ENCODE measurements around the gene ERGIC3.

The ERGIC3 gene

GRCh38 chr20:35527122-35527769 lies 14.6 kb upstream of the ERGIC3 start:
- no peak for ATAC-seq
- TF ChIP-seq ZFP3 (CRISPR knock-in tag; IDR thresholded peaks at IDR 0.05) (no peak), CSDC2 (CRISPR knock-in tag; IDR thresholded peaks at IDR 0.05) (no peak), TSHZ2 (CRISPR knock-in tag; IDR thresholded peaks at IDR 0.05) (no peak), TCF4 (CRISPR knock-in tag; IDR thresholded peaks at IDR 0.05; ENCODE audit: borderline replicate concordance) (no peak), POU6F1 (CRISPR knock-in tag; IDR thresholded peaks at IDR 0.05; ENCODE audit: borderline replicate concordance, low read depth) (no peak), BACH2 (CRISPR knock-in tag; IDR thresholded peaks at IDR 0.05; ENCODE audit: borderline replicate concordance) (no peak), SNAI2 (CRISPR knock-in tag; IDR thresholded peaks at IDR 0.05) (no peak), RARB (CRISPR knock-in tag; IDR thresholded peaks at IDR 0.05) (no peak), ISL1 (CRISPR knock-in tag; IDR thresholded peaks at IDR 0.05) (no peak), ZNF70 (CRISPR knock-in tag; IDR thresholded peaks at IDR 0.05) (no peak), OSR1 (CRISPR knock-in tag; IDR thresholded peaks at IDR 0.05) (no peak)

GRCh38 chr20:35529552-35529951 lies 12.3 kb upstream of the ERGIC3 start, which contains the start of gene C20orf173:
Gene C20orf173, minus strand, starts transcription at chr20:35529652. Its CDS starts 279 bp downstream, at chr20:35529373.
- ATAC-seq: no peak
- TF ChIP-seq ZFP3 (CRISPR knock-in tag; IDR thresholded peaks at IDR 0.05): no peak
- TF ChIP-seq CSDC2 (CRISPR knock-in tag; IDR thresholded peaks at IDR 0.05): no peak
- no peak for TF ChIP-seq CREB5 (CRISPR knock-in tag; IDR thresholded peaks at IDR 0.05; ENCODE audit: low read depth)
- no peak for TF ChIP-seq TCF4 (CRISPR knock-in tag; IDR thresholded peaks at IDR 0.05; ENCODE audit: borderline replicate concordance)
- TF ChIP-seq ARNTL (CRISPR knock-in tag; IDR thresholded peaks at IDR 0.05; ENCODE audit: borderline replicate concordance, low read depth): no peak
- TF ChIP-seq ZFP30 (CRISPR knock-in tag; IDR thresholded peaks at IDR 0.05): no peak
- no peak for TF ChIP-seq GLIS3 (CRISPR knock-in tag; IDR thresholded peaks at IDR 0.05)
- no peak for TF ChIP-seq ZNF565 (CRISPR knock-in tag; conservative IDR thresholded peaks at IDR 0.05; ENCODE audit: low read depth)
- TF ChIP-seq ISL1 (CRISPR knock-in tag; IDR thresholded peaks at IDR 0.05): no peak
- TF ChIP-seq ZNF8 (CRISPR knock-in tag; IDR thresholded peaks at IDR 0.05): no peak
- no peak for TF ChIP-seq BACH2 (CRISPR knock-in tag; IDR thresholded peaks at IDR 0.05; ENCODE audit: borderline replicate concordance)

- no peak for ATAC-seq
- TF ChIP-seq GLIS3 (CRISPR knock-in tag; IDR thresholded peaks at IDR 0.05) (no peak), PATZ1 (CRISPR knock-in tag; IDR thresholded peaks at IDR 0.05; ENCODE audit: borderline replicate concordance) (no peak), ISL1 (CRISPR knock-in tag; IDR thresholded peaks at IDR 0.05) (no peak), CSDC2 (CRISPR knock-in tag; IDR thresholded peaks at IDR 0.05) (no peak), ARNTL (CRISPR knock-in tag; IDR thresholded peaks at IDR 0.05; ENCODE audit: borderline replicate concordance, low read depth) (no peak), OSR1 (CRISPR knock-in tag; IDR thresholded peaks at IDR 0.05) (no peak), ESRRG (CRISPR knock-in tag; IDR thresholded peaks at IDR 0.05) (no peak), CREB5 (CRISPR knock-in tag; IDR thresholded peaks at IDR 0.05; ENCODE audit: low read depth) (no peak), RARB (CRISPR knock-in tag; IDR thresholded peaks at IDR 0.05) (no peak), PPARA (CRISPR knock-in tag; IDR thresholded peaks at IDR 0.05; ENCODE audit: borderline replicate concordance) (no peak), ZC3H10 (CRISPR knock-in tag; IDR thresholded peaks at IDR 0.05) (no peak), CSRNP3 (CRISPR knock-in tag; IDR thresholded peaks at IDR 0.05) (no peak), ZNF8 (CRISPR knock-in tag; IDR thresholded peaks at IDR 0.05) (no peak), TSHZ2 (CRISPR knock-in tag; IDR thresholded peaks at IDR 0.05) (no peak), ZNF70 (CRISPR knock-in tag; IDR thresholded peaks at IDR 0.05) (no peak), SNAI2 (CRISPR knock-in tag; IDR thresholded peaks at IDR 0.05) (no peak), TOX (CRISPR knock-in tag; IDR thresholded peaks at IDR 0.05; ENCODE audit: borderline replicate concordance) (no peak), ZNF565 (CRISPR knock-in tag; conservative IDR thresholded peaks at IDR 0.05; ENCODE audit: low read depth) (no peak)
These were observed 2.1 kb upstream of the ERGIC3 start for GRCh38 chr20:35539756-35540212.
